GM18861 (cell line): ENCODE measurements around the gene BRI3.

ENCODE experiments used
- ATAC-seq: cut with Tn5 transposase; IDR thresholded peaks from one replicate; pipeline ENCODE4 v1.9.1; 2021; ENCODE audit not compliant: unreplicated experiment

Gene BRI3

GRCh38 chr7:98335411-98335977 lies 54.0 kb downstream of the BRI3 start:
- no peak for ATAC-seq

GRCh38 chr7:98338441-98338840 lies 57.0 kb downstream of the BRI3 start:
- ATAC-seq: no peak

- no peak for ATAC-seq
Measured at GRCh38 chr7:98339043-98339442, 57.6 kb downstream of the BRI3 start.

GRCh38 chr7:98341106-98341505 lies 59.6 kb downstream of the BRI3 start:
- ATAC-seq: no peak
